Measurements from ENCODE around the gene CBL. TPM values are rescaled to one million over a fixed set of nuclear protein-coding genes. Genes with fewer than 3 reads are reported as not detected.

CBL gene
- 3.4 and 5.0 TPM in 2 replicates for total RNA-seq

DNA sequence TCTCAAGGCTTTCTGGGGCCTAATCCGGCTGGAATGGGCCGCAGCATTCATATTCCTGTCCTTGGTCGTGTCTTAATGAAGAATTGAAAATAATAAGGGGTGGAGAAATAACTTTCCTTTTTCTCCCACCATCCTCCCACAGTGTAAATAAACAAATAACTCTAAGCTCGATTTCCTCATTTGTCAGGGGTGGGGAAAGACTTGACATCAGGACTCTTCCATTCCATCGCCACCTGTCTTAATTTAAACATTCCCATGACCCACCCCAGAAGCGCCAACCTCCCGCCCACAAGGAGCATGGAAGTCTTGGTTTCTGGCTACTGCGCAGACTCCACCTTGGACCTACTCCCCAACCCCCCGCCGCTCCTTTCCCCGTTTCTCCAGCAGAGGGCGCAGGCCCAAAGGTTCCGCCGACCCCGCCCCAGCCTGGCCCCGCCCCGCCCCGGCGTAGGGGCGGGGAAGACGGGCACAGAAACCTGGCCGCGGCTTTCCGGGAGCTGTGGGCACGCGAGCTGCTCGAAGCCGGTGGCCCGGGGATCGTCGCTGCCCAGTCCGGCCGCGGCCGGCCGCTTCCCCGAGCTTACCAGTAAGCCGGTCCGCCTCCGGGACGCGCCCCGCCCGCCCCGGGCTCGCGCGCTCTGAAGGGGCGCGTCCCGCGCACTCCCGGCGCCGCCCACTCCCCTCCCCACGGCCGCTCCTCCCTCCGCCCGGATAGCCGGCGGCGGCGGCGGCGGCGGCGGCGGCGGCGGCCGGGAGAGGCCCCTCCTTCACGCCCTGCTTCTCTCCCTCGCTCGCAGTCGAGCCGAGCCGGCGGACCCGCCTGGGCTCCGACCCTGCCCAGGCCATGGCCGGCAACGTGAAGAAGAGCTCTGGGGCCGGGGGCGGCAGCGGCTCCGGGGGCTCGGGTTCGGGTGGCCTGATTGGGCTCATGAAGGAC lies at the start of gene CBL:
TSS of gene CBL (plus strand) at position 766 of the 937 bp plus-strand sequence. CDS start at position 845, 79 bp downstream.

GRCh38 chr11:119168471-119169281 lies 37.5 kb upstream of the CBL start, which contains the start of gene NLRX1:
TSS of gene NLRX1 (plus strand) at chr11:119168725. CDS start at chr11:119171404, 2,679 bp downstream.

DNA sequence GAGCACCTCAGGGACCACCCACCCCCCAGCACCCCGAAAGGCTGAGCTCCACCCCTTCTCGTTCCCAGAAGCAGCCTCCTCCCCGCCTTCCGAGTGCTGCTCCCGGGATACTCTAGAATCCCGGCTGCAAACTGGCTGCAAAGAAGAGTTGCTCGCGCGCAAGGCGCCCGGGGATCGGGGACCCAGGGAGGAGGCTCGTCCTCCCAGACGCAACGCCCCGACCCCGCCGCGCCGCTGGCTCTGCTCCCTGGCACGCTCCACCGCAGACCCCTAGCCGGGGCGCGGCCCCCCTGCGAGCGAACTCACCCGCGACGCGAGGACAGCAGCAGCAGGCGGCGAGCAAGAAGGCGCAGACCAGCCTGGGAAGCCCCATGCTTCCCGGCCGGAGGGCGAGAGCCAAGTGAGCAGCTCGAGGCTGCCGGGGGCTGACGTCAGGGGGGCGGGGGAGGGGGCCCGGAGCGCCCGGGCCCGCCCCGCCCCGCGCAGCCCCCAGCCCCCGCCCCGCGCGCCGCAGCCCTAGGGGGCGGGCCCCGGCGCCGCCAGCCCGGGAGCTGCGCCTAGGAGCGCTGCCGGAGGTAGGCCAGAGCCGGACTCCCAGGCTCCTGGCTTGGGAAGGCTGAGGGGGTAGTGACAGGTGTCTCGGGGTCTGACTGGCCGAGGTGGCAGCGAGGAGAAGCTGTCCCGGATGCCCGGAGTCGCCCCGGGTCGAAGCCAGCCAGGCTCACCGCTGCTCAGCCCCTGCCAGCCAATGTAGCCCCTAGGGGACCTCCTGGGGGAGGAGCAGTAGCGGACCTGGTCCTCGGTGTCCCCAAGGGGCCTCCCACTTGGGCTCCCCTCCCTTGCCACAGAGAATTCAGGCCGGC lies 110.8 kb downstream of the CBL start, which contains the start of gene MCAM:
TSS of gene MCAM (minus strand) at position 402 of the 863 bp plus-strand sequence. CDS start at position 373, 29 bp downstream.

GRCh38 chr11:119334174-119334930 lies 128.2 kb downstream of the CBL start, which contains the start of gene RNF26:
TSS of gene RNF26 (plus strand) at chr11:119334527. CDS start at chr11:119335123, 596 bp downstream.

DNA sequence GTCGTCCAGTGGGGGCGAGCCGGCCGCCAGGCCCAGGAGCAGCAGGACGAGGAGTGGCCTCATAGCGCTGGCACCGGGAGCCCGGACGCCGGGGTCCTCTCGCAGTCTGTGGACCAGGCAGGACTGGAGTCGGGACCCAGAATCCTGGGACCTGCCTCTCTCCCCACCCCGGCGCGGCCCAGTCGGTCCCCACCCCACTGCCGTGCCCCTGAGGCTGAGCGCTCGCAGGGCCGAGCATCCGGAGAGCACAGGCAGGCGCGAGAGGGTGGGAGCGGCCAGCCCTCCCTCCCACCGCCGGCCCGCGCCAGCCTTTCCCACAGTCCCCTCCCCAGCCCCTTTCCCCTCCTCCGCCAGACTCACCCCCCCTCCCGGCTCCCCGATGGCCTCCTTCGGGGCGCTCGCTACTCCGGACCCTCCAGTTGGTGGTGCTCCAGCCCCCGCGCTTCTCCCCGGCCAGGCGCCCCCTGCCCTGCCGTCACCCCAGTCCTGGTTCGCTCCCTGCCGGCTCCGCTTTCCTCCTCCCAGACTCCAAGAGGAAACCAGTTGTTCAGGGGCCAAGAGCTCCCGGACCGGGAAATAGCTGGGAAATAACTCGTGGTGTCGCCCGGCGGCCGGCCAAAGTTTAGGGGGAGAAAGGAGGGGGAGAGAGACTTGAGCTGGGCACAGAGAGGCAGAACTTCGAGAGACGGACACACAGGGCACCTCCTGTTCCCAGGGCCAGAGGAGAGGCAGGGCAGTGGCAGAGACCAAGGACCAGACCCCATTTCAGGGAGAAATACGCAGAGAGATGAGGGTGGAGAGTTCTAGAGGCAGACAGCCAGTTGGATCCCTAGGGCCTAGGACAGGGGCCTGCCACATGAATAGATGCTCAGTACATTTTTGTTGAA lies 134.4 kb downstream of the CBL start, which contains the start of gene C1QTNF5:
TSS of gene C1QTNF5 (minus strand) at position 549 of the 887 bp plus-strand sequence. CDS start at position 63, 486 bp downstream.

DNA sequence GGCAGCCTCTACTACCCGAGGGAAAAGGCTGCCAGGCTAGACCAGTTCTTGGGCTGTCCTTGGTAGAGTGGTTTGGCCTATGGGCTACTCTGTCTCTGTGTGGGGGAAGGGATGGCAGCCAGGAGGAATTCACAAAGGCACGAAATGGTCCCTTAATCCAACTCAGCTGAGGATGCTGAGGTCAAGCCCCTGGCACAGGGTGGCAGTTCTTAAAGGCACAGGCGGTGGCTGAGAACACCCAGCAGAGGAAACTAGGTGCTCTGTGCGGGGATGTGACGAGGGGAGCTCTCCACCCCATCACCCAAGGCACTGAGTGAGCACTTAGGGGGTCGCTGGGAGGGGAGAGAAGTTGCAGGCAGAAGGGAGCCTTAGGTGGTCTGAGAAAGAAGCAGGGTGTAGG lies 140.5 kb downstream of the CBL start, which contains the start of gene MFRP:
TSS of gene MFRP (minus strand) at position 101 of the 400 bp plus-strand sequence. CDS start 192 bp downstream, outside the sequence.

Other genes with a start within 250 kb of the CBL start
- gene FOXR1, start 234.6 kb upstream of the CBL start, total RNA-seq: not detected in 2 replicates
- 27.9 and 29.2 TPM in 2 replicates for gene CENATAC, start 208.2 kb upstream of the CBL start, total RNA-seq
- gene RPS25, start 188.0 kb upstream of the CBL start, total RNA-seq: 652 and 653 TPM in 2 replicates
- 88.4 and 187 TPM in 2 replicates for gene TRAPPC4, start 187.6 kb upstream of the CBL start, total RNA-seq
- gene SLC37A4, start 175.5 kb upstream of the CBL start, total RNA-seq: 6.4 and 7.8 TPM in 2 replicates
- 104 and 167 TPM in 2 replicates for gene HYOU1, start 149.1 kb upstream of the CBL start, total RNA-seq
- 38.9 and 39.2 TPM in 2 replicates for gene VPS11, start 138.5 kb upstream of the CBL start, total RNA-seq
- 3.7 and 5.8 TPM in 2 replicates for gene HMBS, start 121.5 kb upstream of the CBL start, total RNA-seq
- 8.8 and 11.8 TPM in 2 replicates for gene DPAGT1, start 104.5 kb upstream of the CBL start, total RNA-seq
- gene C2CD2L, start 99.0 kb upstream of the CBL start, total RNA-seq: 3.3 and 3.7 TPM in 2 replicates
- 12.4 and 12.9 TPM in 2 replicates for gene HINFP, start 84.8 kb upstream of the CBL start, total RNA-seq
- gene ABCG4, start 57.3 kb upstream of the CBL start, total RNA-seq: under 0.01 TPM in 1 of 2 replicates, not detected in the other
- 13.9 and 16.2 TPM in 2 replicates for gene NLRX1, start 37.6 kb upstream of the CBL start, total RNA-seq
- not detected in 2 replicates for gene NHERF4, start 20.9 kb upstream of the CBL start, total RNA-seq
- 33.9 and 60.8 TPM in 2 replicates for gene MCAM, start 110.8 kb downstream of the CBL start, total RNA-seq
- gene RNF26, start 128.2 kb downstream of the CBL start, total RNA-seq: 3.2 and 5.1 TPM in 2 replicates
- 22.6 and 35.6 TPM in 2 replicates for gene C1QTNF5, start 134.5 kb downstream of the CBL start, total RNA-seq
- gene MFRP, start 140.4 kb downstream of the CBL start, total RNA-seq: not detected in 2 replicates
- 0.06 and 0.13 TPM in 2 replicates for gene USP2, start 175.4 kb downstream of the CBL start, total RNA-seq
- 24.7 and 49.1 TPM in 2 replicates for gene THY1, start 216.8 kb downstream of the CBL start, total RNA-seq

Measured in aortic smooth muscle cell (primary cell).